ENCODE measurements around the gene MRPL27.

DNA sequence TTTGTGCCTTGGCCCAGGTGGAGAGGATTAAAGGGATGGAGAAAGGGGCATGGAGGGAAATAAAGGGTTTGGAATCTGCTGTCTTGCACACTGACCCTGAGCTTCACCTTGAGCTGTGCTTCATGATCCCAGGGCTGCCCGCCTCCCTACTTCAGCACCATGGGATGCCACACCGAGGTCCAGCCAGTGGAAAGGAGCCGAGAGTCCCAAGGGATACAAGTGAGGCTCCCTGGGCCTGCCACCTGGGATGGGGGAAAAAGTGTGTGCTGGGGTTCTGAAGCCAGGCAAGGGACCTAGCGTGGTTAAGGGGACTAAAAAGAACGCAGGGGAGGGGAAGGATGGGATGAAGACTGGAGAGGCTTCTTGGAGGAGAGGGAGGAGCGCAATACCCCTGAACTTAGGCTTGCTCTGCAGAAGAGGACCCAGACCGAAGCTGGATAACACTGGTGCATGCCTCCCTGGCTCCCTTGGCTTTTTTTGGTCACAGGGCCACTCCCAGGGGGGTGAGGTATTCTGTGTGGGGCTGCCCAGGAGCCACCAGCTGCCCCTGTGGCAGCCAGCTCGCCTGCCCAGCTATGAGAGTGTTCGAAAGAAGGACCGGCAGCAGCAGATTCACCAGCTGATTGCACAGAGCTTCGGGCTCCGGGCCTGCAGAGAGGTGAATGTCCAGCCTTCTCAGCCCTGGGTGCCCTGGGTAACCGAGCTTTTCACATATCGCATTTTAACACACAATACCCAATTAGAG lies 7.2 kb downstream of the MRPL27 start:
- TF ChIP-seq CTCF (IDR thresholded peaks at IDR 0.05): no peak
- no peak for TF ChIP-seq EZH2 (IDR thresholded peaks at IDR 0.05; ENCODE audit: borderline replicate concordance, insufficient read depth, low read depth, low read length, poor library complexity, severe bottlenecking)

Data from B cell (primary cell).